DMS53 treated with DMSO at 0.1 percent for 48 hours (cell line): ENCODE results near the gene PNPLA7.
"Not testable (repeated sequence)": the region's sequence is repeated elsewhere in the genome, so short reads cannot be mapped to it uniquely, and the experiment has no call there.

Source experiments
- DNase-seq: peaks from one replicate; lab custom pipeline; 2025; ENCODE audit not compliant: unreplicated experiment; lab: John Stamatoyannopoulos, UW

The PNPLA7 gene

DNA sequence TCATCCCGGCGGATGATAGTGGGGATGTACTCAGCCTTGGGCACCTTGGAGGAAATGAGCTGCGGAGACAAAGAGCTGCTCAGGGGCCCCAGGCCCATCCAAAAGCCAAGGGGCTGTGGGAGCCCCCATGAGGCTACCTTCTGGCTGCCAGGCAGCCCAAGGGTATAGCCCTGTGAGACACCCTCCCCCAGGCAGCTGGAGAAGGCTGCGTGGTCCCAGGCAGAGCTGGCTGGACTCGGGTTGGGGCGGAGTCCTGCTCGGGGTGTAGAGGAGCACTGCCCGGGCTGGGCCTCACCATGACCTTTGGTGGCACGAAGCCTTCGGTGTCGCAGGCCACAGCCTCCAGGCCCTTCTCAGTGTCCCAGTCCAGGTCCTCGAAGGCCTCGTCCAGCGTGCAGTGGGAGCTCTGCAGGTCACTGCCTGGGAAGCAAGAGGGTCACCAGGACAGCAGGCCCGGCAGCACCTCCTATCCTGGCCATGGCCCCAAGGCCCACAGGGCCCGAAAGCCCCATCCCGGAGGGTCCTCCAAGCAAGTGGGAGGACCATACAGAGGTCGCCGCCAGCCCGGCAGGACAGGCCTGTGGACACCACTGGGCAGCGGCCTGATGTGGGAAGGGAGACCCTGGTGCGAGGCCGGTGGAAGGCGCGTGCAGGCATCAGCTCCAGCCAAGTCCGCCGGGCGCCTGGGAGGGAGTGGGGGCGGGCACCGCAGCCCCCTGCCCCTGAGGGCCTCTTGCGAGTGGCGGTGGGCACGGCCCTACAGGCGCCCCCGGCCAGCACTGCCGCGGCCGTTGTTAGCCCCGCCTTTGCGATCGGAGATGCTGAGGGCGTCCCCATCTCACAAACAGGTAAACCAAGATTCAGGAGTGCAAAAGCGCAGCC, 97.2 kb downstream of the PNPLA7 start:
- no peak for DNase-seq

DNA sequence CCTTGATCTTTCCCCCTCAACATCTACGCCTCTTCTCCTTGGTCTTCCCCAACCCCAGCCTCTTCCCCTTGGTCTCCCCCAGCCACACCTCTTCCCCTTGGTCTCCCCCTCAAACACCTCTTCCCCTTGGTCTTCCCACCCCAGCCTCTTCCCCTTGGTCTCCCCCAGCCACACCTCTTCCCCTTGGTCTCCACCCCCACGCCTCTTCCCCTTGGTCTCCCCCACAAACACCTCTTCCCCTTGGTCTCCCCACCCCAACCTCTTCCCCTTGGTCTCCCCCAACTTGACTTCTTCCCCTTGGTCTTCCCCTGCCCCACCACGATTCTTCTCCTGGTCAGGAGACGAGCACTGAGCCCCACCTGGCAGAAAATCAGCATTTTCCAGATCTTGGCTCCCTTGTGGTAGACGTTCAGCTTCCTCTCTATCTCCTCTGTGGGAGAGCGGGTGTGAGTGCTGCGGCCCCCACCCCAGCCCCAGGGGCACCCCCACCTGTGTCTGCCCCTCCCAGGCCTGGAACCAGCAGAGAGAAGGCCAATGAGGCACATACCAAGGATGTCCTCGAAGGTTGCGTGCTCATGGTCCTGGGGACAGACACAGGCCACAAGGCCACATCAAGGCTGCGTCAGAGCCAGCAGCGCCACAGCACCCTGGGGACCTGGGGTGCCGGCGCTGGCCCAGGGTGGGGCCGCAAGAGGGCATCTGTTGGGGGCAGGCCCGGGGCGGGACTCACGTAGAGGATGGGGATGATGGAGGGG, 98.0 kb downstream of the PNPLA7 start:
- no peak for DNase-seq

DNA sequence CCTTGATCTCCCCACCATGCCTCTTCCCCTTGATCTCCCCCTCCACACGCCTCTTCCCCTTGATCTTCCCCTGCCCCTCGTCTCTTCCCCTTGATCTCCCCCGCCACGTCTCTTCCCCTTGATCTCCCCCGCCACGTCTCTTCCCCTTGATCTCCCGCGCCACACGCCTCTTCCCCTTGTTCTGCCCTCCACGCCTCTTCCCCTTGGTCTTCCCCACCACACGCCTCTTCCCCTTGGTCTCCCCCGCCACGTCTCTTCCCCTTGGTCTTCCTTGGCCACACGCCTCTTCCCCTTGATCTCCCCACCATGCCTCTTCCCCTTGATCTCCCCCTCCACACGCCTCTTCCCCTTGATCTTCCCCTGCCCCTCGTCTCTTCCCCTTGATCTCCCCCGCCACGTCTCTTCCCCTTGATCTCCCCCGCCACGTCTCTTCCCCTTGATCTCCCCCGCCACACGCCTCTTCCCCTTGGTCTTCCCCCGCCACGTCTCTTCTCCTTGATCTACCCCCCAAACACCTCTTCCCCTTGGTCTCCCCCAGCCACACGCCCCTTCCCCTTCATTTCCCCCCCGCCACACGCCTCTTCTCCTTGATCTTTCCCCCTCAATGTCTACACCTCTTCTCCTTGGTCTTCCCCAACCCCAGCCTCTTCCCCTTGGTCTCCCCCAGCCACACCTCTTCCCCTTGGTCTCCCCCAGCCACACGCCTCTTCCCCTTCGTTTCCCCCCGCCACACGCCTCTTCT, 98.8 kb downstream of the PNPLA7 start:
- not testable (repeated sequence) for DNase-seq

DNA sequence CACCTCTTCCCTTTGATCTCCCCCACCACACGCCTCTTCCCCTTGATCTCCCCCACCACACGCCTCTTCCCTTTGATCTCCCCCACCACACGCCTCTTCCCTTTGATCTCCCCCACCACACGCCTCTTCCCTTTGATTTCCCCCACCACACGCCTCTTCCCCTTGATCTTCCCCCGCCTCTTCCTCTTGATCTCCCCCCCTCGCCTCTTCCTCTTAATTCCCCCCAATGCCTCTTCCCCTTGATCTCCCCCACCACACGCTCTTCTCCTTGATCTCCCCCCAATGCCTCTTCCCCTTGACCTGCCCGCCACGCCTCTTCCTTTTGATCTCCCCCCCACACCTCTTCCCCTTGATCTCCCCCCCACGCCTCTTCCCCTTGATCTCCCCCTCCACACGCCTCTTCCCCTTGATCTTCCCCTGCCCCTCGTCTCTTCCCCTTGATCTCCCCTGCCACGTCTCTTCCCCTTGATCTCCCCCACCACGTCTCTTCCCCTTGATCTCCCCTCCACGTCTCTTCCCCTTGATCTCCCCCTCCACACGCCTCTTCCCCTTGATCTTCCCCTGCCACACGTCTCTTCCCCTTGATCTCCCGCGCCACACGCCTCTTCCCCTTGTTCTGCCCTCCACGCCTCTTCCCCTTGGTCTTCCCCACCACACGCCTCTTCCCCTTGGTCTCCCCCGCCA, 99.5 kb downstream of the PNPLA7 start:
- DNase-seq: not testable (repeated sequence)

DNA sequence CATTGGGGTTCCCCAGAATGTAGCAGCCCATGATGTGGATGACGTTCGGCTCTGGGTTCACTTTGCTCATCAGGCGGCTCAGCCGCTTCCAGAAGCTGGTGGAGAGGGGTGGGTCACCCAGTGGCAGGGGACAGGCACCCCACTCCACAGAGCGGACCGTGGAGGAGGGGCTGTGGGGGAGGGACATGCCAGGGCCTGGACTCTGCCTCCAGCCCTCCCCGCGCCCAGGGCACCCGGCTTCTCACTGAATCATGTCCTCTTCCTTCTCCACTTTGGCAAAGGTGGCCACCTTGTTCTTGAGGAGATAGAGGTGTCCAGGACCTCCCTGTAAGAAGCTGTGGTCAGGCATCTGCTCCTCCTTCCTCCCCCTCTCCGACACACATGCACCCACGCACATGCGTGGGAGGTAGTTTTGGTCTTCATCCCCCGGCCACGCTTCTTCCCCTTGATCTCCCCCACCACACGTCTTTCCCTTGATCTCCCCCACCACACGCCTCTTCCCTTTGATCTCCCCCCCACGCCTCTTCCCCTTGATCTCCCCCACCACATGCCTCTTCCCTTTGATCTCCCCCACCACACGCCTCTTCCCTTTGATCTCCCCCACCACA, 100.2 kb downstream of the PNPLA7 start:
- no peak for DNase-seq

DNA sequence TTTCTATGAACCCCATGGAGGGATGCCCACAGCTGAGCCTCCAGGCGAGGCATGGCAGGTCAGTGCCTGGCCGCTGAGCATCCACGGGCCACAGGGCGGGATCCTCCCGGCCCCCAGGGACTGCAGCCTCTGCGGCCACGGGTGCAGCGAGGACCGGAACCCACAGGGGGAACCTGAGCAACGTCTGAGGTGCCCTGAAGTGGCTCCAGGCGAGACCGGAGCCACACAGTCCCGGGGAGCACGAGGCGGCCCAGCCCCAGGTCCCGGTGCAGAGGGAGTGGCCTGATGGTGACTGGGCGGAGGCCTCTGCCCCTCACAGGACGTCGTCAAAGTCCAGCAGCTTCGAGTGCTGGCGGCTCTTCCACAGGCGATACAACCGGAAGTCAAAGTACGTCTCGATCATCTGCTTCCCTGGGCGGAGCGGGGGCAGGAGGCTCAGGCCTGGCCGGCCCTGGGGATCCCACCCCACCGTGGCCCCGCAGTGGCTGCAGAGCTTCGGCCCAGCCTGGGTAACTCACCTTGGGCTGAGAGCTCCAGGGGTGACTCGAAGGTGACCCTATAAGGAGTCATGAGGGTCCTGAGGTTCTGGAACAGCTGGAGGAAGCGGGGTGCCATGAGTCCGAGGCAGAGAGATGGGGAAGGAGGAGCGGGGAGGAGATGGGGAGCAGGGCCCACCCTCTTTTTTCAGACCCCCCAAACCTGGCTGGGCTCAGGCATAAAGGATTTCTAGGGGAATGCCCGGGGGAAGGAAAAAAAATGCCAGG, 100.9 kb downstream of the PNPLA7 start:
- DNase-seq: no peak

DNA sequence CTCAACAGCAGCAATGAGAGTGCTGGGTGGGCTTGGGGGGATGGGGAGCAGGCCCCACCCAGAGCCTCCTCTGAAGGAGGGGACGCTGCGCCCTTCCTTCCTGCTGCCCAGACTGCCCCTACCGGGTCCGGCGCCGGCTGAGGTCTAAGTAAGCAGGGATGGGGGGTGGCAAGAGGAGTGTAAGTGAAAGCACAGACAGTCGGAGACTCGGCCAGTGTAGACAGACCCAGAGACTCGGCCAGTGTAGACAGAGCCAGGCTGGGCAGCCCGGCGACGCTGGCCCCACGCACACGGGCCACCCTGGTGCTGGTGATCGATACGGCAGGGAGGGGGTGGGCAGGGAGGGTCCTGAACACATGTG, 101.6 kb downstream of the PNPLA7 start:
- DNase-seq: no peak

DNA sequence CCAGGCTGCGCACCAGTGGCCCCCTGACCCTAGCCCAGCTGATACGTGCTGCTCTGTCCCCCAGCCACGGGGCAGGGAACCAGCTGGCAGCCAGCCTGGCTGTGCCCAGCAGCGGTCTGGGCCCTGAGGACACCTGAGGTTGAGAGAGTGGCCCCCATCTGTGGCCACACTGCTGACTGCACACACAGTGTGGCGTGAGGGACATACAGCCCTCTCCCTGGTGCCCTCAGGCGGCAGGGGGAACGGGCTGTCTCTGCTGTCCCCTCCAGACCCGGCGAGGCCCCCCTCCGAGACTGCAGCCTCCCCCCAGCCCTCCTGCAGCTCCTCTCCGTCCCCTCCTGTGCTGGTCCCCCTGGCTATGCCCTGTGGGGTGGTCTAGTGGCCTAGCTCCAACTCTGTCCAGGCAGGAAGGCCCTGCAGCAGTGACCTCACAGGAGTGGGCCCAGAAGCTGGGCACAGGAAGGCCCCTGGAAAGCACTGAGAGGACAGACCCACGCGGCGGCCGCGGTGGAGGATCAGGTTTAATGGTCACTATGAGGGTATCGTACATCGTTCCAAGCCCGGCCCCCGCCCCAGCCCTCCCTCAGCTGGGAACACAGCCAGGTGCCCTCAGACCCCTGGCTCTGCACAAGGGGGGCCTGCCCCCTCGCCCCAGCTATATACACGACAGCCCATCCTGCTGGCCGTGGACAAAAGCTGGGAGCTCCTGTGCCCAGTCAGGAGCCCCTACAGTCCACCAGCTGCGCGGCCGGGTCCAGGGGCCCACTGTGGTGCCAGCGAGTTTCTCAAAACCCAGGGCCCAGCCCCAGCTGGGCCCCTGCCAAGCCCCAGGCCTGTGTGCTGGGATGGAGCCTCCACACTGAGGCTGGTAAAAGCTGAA, 102.2 kb downstream of the PNPLA7 start:
- DNase-seq: no peak

DNA sequence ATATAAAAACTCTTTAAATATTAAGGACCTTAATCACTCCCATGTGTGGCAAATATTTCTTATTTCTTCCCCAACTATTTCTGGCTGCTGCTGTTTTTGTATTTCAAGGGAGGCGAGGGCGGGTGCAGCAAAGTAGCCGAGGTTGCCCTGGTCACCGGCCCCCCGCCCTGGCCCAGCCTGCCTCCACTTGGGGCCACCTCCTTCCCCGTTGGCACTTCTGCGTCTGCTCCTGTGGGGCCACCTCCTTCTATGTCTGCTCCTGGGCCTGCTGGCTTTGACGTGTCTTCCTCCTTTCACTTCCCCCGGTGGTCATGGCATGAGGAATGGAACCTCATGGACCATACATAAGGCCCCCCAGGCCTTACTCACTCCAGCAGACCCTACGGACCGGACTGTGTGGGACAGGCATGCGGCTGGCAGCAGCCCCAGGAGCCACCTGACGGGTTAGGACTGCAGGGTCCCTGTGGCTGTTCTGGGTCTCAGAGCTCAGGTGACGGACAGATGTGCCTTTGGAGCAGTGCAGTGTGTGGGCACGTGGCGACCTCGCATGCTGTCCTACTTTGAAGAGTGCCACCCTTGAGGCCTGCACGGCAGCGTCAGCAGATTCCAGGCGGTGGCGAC, 103.2 kb downstream of the PNPLA7 start:
- DNase-seq: no peak

DNA sequence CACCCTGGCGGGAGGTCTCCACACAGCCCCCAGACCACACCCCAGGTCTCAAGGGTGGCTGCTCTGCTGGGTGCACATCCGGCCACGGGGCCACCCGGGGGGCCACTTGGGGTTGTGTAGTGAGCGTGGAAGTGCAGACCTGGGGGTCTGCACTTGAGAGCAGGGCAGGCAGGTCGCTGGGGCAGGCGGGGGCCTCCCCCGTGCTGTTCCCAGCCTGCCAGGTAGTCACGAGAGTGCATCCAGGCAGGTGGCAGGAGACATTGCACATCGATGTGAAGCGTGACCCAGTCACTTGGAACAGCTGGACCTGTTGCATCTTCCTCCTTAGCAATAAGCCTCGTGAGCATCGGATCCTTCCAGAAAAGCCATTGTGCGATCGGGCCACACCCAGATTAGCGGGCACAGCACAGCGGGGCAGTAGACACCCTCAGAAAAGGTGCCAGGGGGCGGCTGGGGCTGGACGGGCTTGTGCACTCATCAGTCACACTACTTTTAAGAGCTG, 104.2 kb downstream of the PNPLA7 start:
- DNase-seq: peak; percentile 61

DNA sequence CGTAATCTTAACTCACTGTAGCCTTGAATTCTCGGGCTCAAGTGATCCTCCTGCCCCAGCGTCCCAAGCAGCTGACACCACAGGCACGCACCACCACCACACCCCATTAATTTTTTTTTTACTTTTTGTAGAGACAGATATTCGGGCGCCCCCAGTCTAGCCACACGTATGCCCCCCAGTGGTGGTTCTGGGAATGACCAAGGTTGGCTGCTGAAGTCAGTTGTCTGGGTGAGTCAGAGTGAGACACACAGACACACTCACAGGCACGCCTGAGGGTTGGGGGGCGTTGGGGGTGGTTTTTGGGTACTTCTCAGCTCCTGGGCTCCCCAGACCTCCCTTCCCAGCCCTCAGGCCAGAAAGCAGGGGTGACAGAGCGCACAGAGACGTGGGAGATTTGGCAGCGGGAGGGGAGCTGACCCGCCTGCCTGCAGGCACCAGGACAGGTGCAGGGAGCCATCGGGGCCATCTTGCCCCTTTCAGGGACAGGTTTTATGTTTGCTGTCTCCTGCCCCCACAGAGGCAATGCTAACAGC, 104.9 kb downstream of the PNPLA7 start:
- DNase-seq: peak; percentile 70

DNA sequence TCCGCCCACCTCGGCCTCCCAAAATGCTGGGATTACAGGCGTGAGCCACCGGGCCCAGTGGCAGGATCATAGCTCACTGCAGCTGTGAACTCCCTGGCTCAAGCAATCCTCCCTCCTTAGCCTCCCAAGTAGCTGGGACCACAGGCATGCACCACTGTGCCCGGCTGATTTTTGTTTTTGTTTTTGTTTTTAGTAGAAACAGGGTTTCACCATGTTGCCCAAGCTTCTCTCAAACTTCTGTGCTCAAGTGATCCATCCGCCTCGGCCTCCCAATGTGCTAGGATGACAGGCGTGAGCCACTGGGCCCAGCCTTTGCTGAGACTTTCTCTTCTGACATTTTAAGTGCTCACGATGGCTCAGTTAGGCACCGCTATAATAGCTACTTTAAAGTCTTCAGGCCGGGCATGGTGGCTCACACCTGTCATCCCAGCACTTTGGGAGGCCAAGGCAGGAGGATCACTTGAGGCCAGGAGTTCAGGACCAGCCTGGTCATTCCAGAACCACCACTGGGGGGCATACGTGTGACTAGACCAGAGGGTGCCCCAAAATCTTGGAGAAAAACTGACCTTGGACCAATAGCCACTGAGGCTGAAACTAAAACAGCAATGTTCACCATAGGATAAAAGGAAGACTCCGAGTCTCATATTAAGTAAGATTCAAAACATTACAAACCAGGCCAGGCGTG, 106.0 kb downstream of the PNPLA7 start:
- no peak for DNase-seq

DNA sequence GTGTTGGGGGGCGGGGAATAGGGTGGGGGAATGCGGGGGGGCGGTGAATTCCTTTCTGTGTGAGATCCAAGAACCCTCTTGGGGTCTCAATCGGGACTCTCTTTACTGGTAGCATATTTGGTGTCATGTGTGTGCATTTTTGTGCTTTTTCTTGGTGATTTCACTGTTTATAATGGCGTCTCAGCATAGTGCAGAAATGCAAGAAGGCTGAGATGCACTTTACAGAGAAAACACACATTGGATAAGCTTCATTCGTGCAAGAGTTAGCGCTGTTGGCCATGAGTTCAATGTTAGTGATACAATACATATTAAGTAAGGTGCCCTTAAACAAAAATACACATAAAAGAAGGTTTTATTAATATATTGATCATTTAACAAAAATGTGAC, 108.3 kb downstream of the PNPLA7 start:
- DNase-seq: no peak

DNA sequence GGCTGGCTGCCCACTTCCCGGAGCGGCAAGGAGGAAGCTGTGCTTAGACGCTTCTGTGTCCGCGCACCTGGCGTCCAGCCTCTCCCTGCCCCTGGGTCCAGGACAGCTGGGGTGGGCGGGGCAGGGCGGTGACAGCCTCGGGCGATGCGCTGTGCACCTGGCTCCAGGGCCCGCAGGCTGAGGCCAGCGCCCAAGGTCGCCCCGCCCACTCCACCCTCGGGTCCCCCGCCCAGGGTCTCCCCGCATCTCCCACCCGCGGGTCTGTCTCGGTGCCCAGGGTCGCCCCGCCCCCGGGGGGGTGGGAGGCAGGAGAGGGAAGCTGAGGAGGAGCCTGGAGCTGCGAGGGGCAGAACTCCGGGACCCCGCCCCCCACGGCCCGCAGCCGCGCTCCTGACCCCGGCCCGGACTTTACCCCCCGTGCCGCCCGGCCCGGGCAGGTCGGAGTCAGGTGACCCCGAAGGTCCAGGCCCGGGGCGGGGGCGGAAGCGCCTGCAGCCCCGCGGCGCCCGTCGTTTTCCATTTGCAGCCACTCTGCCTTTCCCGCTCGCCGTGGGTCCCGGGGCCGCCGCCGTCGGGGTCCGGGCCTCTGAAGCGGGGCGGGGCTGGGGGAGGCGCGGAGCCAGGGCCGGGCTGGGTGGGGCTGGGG, 108.8 kb downstream of the PNPLA7 start, which contains the start of gene ENTPD8:
Gene ENTPD8 (minus strand): TSS at position 69 of the 646 bp plus-strand sequence. CDS start 3,072 bp downstream, outside the sequence.
- DNase-seq: peak; percentile 84

DNA sequence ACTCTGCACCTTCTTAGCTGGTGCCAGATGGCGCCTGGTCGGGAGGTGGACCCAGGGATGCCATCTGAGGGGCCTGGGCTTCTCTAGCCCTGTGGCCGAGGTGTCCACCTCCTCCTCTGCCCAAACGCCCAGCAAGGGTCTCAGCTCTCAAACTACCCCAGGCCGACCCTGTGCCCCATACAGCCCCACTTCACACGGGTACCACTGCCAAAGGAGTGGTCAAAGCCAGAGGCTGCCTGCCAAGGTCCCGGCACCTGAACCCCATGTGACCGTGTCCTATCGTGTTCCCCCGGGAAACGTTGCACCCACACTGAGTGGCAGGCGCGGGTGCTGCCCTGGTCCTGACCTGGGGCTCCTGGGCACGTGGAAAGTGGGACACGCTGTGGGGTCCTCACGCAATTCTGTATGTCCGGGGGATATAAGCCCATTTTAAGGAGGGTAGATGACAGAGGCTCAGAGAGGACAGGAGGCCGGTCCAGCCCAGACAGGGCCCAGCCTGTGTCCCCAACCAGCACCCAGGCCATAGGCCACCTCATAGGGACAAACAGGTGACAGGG, 111.0 kb downstream of the PNPLA7 start:
- DNase-seq: no peak

DNA sequence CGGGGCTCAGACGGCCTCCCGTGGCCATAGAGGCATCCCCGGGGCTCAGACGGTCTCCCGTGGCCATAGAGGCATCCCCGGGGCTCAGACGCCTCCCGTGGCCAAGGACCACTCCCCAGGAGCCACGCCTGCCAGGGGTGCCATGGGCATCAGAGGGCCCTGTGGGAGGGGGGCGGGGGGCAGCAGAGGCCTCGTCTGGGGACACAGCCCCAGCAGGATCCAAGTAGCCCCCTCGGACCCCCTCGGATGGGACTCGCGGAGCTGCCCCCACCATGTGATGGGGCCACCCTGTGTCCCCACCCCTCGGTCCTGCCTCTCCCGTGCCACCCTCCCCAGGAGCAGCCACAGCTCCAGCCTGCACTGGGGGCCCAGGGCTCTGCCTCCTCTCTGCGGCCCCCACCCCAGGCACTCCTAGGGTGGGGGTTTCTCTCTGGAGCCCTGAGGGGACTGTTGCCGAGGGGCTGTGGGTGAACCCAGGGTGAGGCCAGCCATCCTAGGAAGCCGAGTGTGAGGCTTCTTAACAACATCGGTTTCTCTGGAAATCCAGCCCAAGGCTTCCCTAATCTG, 111.5 kb downstream of the PNPLA7 start:
- no peak for DNase-seq
